Left forelimb (tissue), 1 donor: ENCODE results near the gene CTNNB1.

ENCODE experiments used
- DNase-seq: peaks from one replicate; pipeline ENCODE4 v3.0.0-alpha.2; 2018; ENCODE audit warnings: low spot score

Gene CTNNB1

GRCh38 chr3:41193794-41194539, 5.3 kb upstream of the CTNNB1 start:
- DNase-seq: no peak

DNA sequence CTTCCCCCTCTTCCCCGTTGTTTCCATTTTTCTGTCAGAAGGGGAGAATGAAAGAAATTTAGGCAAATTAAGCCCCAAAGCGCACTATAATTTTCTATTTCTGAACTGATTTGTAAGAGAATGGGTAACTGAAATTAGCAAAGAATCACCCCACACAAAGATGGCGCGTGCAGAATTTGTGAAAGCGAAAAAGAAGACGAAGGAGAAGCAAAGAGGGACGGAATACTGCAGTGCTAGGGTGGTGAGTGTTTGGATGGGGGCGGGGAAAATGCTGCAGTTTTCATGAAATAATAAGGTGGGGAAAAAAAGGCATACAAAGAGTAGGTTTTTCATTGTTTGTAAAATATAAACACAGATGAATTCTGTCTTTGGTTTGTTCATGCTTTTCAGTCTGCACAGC, 4.6 kb upstream of the CTNNB1 start:
- DNase-seq: no peak

DNA sequence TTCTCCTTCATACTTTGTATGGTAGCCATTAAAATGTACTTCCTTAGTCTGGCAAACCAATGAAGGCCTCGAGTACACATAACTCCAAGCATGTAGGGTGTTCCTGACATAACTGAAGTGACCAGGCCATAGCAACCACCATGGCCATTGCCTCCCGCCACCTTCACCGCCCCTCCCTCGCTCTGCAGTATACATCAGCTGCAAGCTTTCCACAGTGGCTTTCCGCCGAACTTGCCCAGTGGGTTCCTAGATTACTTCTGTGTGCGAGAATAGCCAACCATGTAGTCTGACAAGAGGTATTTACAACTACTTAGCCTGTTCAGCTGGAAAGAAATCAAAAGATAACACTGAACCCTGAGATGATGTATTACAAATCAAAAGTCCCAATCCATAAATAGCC, 3.4 kb upstream of the CTNNB1 start:
- no peak for DNase-seq

GRCh38 chr3:41196499-41197410, 2.5 kb upstream of the CTNNB1 start:
- DNase-seq: no peak

DNA sequence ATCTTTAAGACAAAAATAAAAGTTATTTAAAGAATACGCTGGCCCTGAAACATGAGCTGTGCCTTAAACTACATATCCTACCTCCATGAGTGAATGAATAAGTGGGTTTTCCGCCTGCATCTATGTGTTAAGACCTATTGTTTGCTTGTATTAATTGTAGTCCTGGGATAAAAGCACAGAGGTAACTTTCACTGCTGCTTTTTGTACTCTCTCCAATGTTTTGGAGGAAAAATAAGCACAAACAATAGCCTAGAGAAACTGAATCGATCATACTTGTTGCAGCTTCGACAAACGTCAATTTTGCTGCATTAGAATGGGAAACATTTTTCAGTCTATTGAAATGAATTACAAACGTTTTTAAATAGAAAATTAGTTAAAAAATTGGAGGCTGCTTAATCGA, 1.3 kb upstream of the CTNNB1 start:
- no peak for DNase-seq

DNA sequence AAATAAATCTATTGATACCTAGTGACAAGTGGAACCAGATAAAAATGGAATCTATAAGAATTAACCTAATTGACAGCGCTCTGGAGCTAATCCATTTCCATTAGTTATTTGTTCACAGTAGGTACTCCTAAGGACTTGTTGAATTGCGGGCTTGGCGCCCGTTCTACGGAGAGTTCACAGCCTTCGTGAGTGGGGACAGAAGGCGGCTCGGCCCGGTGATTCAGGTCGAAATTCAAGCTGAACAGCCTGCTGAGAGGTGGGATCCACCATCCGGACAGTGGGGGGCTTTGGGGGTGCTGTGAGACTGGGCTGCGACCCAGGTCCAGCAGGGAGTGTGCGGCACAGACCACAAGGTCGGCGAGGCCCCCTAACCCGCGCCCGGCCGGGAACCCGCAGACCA, 779 bp upstream of the CTNNB1 start:
- DNase-seq: no peak

DNA sequence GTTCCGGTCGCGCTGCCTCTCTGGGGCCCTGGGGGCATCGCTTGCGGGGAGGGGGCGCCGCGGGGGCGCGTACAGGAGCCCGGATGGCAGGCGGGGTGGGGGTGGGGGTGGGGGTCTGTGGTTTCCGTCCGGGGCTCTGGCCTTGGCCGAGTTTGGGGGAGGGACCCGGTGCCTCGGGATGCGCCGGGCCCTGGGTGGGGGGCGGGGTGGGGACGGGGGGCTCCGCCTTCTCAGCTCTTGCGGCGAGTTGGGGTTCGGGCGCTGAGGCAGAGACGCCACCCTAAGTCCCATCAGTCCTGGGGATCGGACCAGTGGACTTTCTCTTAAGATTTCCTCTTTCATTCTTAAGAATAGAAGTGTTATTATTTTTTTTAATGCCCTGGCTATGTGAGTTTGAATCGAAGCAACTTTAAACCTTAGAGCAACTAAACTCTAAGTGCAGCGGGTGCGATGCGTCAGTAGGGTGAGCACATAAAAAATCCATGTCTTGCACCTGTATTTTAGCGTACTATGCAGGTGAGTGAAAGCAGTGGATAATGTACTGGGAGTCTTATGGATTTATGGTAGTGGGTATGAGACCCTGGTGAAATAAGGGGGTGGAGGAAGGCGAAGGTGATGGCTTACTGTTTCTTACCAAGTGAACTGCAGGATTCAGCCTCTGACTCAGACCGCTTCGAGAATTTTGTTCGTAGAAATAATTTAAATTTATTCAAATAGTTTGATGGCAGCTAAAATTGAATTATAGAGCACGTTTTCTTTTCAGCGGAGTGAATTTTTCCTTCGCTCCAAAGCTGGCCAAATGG, 762 bp downstream of the CTNNB1 start:
- DNase-seq: peak; percentile 75

- DNase-seq: no peak
Observed at GRCh38 chr3:41200669-41201021, 1.3 kb downstream of the CTNNB1 start.

DNA sequence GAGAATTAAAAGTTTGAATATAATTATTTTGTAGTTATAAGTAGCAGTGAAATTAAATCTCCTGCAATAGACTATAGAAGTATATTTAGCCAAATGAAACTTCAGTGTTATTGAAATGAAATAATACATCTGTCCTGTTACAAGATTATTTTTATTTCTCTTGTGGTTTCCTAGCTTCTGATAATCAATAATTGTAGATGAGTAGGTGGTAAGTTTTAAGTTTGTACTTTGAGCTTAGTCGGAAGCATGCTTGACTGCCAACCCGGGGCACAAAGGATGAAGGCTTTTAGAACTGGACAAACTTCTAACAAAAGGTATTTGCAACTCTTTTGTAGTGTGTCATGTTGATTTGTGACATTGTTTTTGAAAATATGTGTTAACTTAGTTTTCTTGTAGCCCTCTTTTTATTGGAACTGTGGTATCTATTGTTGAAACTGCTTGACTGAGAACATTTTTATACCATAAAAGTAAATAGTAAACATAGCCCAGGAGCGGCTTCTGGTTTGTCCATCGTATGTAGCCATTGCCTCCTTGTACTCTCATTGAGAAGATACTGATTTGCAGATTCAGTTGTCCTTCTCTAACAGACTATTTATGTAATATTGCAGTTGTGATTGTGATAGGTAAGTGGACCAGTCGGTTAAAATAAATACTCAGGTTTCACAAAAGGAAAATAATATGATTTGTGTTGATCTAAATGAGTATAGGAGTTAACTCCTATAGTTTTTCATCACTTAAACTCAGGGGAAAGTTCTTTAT, 2.9 kb downstream of the CTNNB1 start:
- DNase-seq: no peak

DNA sequence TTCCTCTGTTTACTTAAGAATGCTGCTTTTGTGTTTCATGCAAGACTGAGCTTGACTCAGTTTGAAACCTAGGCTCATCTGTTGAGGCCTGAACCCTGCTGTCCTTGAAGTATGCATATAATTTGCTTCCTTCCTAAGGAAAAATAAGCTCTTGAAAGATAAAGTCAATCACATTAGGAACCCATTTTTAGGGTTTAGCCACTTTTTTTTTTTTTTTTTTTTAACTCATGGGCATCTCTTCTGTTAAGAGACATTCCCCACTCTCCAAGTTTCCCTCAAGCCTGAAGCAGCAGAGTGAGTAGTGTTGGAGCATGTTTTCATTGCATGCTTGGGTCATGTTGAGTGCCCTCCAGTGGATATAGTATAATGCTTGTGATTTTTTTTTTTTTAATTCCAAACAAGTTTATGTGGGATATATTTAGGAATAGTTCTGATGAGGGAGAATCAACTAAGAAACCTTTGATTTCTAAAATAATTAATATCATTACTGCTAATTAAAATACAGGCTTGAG, 3.6 kb downstream of the CTNNB1 start:
- DNase-seq: no peak

DNA sequence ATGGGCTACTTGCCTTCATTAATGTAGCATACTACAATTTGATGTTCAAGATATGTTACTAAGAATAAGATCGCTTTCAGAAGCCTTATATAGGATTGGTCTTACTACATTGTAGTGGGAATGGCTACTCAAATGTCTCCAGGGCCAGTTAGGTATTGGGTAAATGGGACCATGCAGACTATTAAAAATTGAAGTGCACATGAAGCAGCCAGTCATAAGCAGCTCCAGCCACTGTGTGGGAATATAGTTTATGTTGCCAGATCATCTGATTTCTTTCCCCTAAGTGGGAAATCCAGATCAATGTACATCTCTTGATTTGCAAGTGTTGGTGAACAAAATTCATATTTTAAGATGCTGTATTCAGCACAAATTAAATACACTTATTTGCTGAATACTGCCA, 5.1 kb downstream of the CTNNB1 start:
- no peak for DNase-seq

GRCh38 chr3:41205591-41205990, 6.3 kb downstream of the CTNNB1 start:
- DNase-seq: no peak

GRCh38 chr3:41207355-41207754, 8.1 kb downstream of the CTNNB1 start:
- DNase-seq: no peak

- DNase-seq: no peak
Observed at GRCh38 chr3:41208507-41209220, 9.4 kb downstream of the CTNNB1 start.

GRCh38 chr3:41209646-41210045, 10.3 kb downstream of the CTNNB1 start:
- DNase-seq: no peak

DNA sequence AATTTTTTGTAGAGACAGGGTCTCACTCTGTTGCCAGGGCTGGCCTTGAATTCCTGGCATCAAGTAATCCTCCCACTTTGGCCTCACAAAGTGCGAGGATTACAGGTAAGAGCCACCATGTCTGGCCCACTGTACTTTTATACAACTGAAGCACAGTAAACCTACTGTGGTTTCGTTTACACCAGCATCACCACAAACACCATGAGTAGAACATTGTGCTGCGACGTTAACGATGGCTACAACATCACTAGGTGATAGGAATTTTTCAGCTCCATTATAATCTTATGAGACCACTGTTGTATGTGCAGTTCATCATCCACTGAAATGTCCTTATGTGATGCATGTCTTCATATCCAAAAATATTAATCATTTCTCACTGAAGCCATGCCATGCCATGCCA, 11.7 kb downstream of the CTNNB1 start:
- DNase-seq: no peak

GRCh38 chr3:41212088-41212487, 12.8 kb downstream of the CTNNB1 start:
- no peak for DNase-seq

DNA sequence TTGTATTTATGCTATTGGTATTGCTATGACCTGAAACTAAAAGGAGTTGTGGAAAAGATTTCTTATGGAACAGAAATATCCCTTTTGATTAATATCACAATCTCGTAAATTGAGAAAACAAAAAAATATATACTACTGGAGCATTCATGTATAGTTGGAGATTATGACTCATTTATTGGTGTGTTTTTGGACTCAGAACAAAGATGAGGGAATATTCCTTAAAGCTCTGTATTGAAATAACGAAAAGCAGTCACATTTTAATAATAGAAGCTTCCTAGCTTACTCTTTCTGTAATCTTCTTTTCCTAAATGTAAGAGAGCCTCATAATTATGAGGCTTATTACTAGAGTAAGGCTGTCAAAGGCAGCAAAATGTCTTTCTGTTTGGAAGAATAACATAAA, 14.3 kb downstream of the CTNNB1 start:
- no peak for DNase-seq

DNA sequence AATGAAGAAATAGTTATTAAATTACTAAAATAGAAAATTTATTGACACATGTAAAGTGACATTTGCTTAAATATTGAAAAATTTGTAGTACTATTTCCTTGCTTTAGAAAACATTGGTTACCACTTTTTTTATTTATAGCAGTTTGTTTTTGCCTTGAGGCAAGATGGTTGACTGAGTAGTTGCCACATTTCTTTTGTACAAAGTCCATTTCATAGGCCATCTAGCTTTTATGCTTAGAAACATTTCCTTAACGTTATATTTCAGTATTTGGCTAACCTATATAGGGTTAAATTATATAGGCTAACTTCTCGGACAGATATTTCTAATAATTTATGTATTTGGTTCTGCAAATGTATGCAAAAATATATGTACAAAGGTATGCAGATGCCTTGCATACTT, 17.1 kb downstream of the CTNNB1 start:
- no peak for DNase-seq

- DNase-seq: no peak
Observed at GRCh38 chr3:41216993-41217392, 17.7 kb downstream of the CTNNB1 start.

DNA sequence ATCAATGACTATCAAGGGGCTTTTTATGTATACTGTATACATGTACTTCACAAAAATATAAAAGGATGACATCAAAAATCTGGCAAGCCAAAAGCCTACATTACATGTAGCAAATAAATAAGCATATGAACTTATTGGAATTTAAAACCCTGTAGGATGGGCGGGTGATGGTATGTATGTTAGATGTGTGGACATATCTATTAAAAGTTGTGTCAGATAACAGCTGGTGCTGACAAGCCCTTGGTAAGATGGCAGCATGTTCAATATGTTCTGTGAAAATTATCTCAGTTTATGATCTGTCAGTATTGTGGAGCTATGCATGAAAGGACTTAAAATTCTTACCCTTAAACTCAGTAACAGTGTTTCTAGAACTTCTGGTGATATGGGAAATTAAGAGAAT, 20.1 kb downstream of the CTNNB1 start:
- no peak for DNase-seq
